Muscle of leg (tissue), 11 donors: ENCODE measurements around the gene ZC3H12D. TPM values are rescaled to one million over a fixed set of nuclear protein-coding genes. Genes with fewer than 3 reads are reported as not detected.

Experiments
- DNase-seq: peaks from one replicate; pipeline ENCODE4 v3.0.0; 2013
- H3K27ac ChIP-seq: one replicate; pipeline ENCODE4 v1.5.1; 2013; ENCODE audit warnings: mild to moderate bottlenecking, low read length, control low read depth
- H3K27me3 ChIP-seq: one replicate; pipeline ENCODE4 v1.6.1; 2013; ENCODE audit warnings: low read length; ENCODE audit not compliant: control insufficient read depth, insufficient read depth
- H3K36me3 ChIP-seq: one replicate; pipeline ENCODE4 v1.6.1; 2013; ENCODE audit warnings: low read length; ENCODE audit not compliant: control insufficient read depth, insufficient read depth
- H3K4me1 ChIP-seq: one replicate; pipeline ENCODE4 v1.6.1; 2013; ENCODE audit warnings: low read length; ENCODE audit not compliant: control insufficient read depth, insufficient read depth
- H3K4me3 ChIP-seq: one replicate; pipeline ENCODE4 v1.5.1; 2013; ENCODE audit warnings: low read length, control low read depth
- H3K9me3 ChIP-seq: replicated peaks from 2 replicates; pipeline ENCODE4 v1.6.1; 2013; ENCODE audit warnings: low read depth, low read length; ENCODE audit not compliant: control insufficient read depth
- WGBS: methylation state at CpG from one replicate; pipeline ENCODE4 v1.1.5; 2013; ENCODE audit warnings: missing lambda C conversion rate; ENCODE audit not compliant: insufficient coverage; 5-methylcytosine and 5-hydroxymethylcytosine counted together
- polyA plus RNA-seq, 8 donors: library from polyadenylated mRNA; unstranded; fragments of 120-200 nt; gene quantifications; one replicate each; pipeline versions ENCODE4 v1.2.1 to v1.2.3, GENCODE V29; 2013; ENCODE audit warnings: inconsistent platforms in 1 of 8, low replicate concordance in 1 of 8; ENCODE audit not compliant: insufficient read length in 8 of 8, insufficient read depth in 1 of 8
- total RNA-seq: library from RNA; stranded (reverse); fragments of 120-200 nt; gene quantifications from one replicate; pipeline ENCODE4 v1.2.4, GENCODE V29; 2013

Gene ZC3H12D
- total and polyA plus RNA-seq, 9 donors = 0.11 to 0.75 (median 0.24) TPM

DNA sequence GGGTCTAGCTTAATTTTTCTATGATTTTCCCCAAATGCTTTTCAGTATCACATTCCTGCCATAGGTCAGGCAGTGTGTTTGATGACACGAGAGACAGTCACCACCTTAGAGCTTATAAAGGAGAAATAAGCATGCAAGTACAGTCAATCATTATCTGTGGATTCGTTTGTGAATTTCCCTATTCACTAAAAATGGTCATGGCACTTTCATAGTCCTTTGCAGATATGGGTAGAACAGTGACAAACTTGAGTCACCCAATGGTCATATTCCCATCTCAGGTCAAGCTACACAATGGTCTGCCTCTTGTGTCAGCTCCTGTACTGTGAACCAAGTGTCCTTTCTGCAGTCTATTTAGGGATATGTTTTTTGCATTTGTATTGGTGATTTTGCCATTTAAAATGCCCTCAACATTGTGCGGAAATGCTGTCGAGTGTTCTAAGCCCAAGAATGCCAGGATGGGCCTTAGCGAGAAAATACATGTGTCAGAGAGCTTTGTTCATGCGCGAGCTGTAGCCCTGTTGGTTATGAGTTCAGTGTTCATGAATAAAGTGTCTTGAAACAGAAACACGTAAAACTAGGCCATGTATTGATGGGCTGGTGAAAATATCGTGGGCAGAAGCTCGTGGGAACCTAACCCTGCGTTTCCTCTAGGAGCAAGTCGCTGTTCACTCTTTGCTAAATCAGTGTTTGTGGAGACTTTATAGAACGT lies 65.0 kb downstream of the ZC3H12D start:
- H3K4me1 ChIP-seq = peaks cover 3% of the 10 kb centered on the region
- WGBS = 90% methylated on average over 7 of the region's 13 CpGs
- peaks cover 7% of the 10 kb centered on the region for H3K9me3 ChIP-seq

DNA sequence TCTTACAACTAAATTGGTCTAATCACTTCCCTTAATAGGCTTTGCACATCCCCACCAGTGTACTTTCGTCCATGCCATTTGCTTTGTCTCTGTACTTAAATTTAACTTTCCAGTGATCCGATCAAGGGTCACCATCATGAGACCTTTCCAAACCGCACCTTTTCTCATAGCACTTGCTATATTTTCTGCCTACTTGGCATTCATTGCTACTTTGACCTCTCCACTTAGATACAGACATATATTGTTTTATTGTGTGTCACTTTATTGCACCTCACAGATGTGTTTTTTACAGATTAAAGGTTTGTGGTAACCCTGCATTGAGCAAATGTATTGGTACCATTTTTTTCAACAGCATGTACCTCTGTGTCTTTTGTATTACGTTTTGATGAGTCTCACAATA lies 70.0 kb downstream of the ZC3H12D start:
- H3K27ac ChIP-seq = no peak overlapping the region
- WGBS = 100% methylated on average over 2 of the region's 4 CpGs
- DNase-seq = no peak
- H3K27me3 ChIP-seq = no peaks in the 10 kb centered on the region
- peaks cover 7% of the 10 kb centered on the region for H3K36me3 ChIP-seq
- H3K9me3 ChIP-seq = peaks cover 7% of the 10 kb centered on the region
- H3K4me3 ChIP-seq = no peak overlapping the region
- H3K4me1 ChIP-seq = no peaks in the 10 kb centered on the region

More for the DNA sequence above, 65.0 kb downstream of the ZC3H12D start:
- no peak for DNase-seq
- Histone ChIP-seq H3K4me3 (no peak overlapping the region), H3K36me3 (no peaks in the 10 kb centered on the region), H3K27ac (no peak overlapping the region), H3K27me3 (no peaks in the 10 kb centered on the region)

DNA sequence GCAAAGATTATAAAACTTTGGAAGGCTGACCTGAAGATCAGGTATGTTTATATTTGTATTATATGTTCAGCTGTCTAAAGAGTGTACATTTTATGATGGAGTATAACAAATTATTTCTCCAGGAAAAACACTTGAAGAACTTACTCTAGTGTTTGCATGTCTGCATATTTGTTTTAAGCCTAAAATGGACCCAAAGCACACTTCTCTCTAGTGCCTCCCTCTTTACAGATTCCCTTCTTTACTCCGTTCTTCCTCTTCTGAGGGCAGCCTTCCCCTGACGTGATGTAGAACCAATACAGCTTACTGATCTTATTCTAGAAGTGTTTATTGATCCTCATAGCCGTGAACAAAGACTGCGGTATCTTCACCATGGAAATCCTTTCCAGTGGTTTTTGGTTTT lies 70.8 kb downstream of the ZC3H12D start:
- Histone ChIP-seq H3K4me1 (no peaks in the 10 kb centered on the region), H3K27me3 (no peaks in the 10 kb centered on the region), H3K4me3 (no peak overlapping the region), H3K9me3 (peaks cover 7% of the 10 kb centered on the region), H3K27ac (no peak overlapping the region), H3K36me3 (peaks cover 14% of the 10 kb centered on the region)
- no peak for DNase-seq
- 100% methylated on average over 1 of the region's 4 CpGs for WGBS

DNA sequence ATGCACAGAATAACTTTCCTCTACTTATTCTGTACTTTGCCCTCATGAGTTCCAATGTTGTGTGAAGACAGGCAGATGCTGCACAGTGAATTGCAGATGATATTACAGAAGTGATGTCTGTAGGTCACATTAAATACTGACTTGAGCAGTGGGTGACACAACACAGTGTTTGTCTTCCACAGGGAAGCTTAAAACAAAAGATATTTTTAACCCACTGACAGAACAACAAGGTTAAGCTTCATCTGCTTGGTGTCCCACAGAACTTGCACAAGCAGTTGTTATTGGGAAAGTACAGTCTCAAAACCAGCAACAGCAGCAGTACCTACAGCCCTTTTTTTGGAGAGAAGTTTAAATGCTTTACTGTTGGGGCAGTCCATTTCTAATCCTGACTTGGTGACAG lies 74.3 kb downstream of the ZC3H12D start:
- H3K4me1 ChIP-seq = no peaks in the 10 kb centered on the region
- H3K36me3 ChIP-seq = peaks cover 14% of the 10 kb centered on the region
- DNase-seq = no peak
- H3K27ac ChIP-seq = no peak overlapping the region
- no peak overlapping the region for H3K4me3 ChIP-seq
- no peaks in the 10 kb centered on the region for H3K9me3 ChIP-seq
- no peaks in the 10 kb centered on the region for H3K27me3 ChIP-seq

DNA sequence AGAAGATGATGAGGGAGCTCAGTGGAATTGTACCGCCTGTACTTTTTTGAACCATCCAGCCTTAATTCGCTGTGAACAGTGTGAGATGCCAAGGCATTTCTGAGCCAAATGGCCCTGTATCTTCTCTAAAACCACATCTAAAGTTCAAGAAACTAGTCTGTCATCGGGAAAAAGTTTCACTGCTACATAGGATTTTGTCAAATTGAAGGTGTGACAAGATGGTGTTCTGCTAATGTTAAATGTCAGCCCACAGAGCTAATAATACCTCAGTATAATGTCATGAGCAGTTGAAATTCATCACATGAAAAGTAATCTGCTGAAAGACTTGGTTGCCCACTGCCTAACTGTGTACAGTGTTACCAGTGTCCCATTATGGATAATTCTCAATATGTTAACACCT lies 75.2 kb downstream of the ZC3H12D start:
- Histone ChIP-seq H3K27me3 (no peaks in the 10 kb centered on the region), H3K27ac (no peak overlapping the region)
- no peak for DNase-seq

DNA sequence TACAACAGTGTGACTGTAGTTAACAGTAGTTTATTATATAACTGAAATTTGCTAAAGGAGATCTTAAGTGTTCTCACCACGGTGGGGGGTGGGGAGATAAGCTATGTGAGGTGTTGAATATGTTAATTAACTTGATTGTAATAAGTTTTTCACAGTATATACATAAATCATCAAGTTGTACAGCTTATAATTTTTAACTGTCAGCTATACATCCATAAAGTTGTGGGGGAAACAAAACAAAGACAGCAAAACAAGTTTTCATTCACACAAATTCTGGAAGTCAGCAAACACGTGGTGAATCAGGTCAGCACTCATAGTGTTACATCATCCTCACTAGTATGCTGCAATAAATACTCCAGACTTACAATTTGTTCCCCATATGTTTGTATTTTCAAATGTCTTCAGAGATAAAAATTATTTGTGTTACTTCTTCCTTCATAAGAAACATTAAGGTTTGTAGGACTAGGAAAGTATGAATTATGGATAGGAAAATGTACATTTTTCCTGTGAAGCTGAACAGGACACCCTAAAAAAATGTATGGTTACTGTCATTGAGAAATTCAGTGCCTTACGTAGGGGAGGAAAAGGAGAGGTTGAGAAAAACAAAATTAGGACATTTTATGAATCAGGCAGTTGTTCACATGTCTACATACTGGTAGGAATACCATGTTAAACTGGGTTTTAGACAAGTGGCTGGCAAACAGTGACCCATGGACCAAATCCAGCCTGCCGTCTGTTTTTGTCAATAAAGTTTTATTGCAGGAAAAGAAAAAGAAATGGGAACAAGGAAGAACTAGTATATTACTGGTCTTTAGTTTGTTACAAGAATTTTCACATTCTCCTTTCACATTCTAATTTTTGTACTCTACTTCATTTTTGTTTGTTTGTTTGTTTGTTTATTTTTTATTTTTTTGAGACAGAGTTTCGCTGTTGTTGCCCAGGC lies 78.7 kb downstream of the ZC3H12D start:
- Histone ChIP-seq H3K27ac (no peak overlapping the region), H3K27me3 (no peaks in the 10 kb centered on the region), H3K4me3 (no peak overlapping the region), H3K9me3 (no peaks in the 10 kb centered on the region), H3K36me3 (peaks cover 22% of the 10 kb centered on the region), H3K4me1 (no peaks in the 10 kb centered on the region)
- peak; percentile 21 for DNase-seq
- WGBS = 90% methylated on average over 2 of the region's 5 CpGs

More for the DNA sequence above, 75.2 kb downstream of the ZC3H12D start:
- Histone ChIP-seq H3K4me3 (no peak overlapping the region), H3K36me3 (peaks cover 14% of the 10 kb centered on the region), H3K4me1 (no peaks in the 10 kb centered on the region), H3K9me3 (no peaks in the 10 kb centered on the region)
- WGBS = no CpG with 5 or more reads among the region's 3 CpGs

DNA sequence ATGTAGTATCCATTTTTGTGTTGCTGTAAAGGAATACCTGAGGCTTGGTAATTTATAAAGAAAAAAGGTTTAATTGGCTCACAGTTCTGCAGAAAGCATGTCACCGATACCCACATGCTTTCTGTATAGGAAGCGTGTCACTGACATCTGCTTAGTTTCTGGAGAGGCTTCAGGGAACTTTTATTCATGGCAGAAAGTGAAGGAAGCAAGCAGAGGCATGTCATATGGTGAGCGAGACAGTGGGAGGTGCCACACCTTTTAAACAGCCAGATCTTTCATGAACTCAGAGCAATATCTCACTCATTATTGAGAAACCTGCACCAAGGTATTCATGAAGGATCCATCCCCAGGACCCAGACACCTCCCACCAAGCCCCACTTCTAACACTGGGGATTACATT lies 81.3 kb downstream of the ZC3H12D start:
- H3K9me3 ChIP-seq = no peaks in the 10 kb centered on the region
- H3K27me3 ChIP-seq = no peaks in the 10 kb centered on the region
- H3K4me3 ChIP-seq = no peak overlapping the region
- H3K27ac ChIP-seq = no peak overlapping the region
- peaks cover 15% of the 10 kb centered on the region for H3K36me3 ChIP-seq
- DNase-seq = no peak
- 100% methylated on average over 2 of the region's 3 CpGs for WGBS
- no peaks in the 10 kb centered on the region for H3K4me1 ChIP-seq

DNA sequence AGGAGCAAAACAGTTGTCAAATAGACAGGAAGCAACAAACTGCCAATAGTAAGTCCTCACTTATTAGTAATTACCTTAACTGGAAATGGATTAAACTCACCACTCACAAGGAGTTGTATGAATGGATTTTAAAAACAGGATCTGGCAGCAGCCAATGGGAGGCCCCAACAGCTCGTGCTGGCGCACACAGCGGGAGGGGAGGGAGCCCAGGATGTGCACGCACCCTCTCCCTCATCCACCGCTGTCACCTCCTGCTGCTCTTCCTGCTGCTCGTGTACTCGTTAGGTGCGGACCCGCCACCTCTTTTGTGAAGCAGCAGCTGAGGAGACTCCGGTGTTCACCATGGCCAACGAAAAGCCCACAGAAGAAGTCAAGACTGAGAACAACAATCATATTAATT lies 84.8 kb downstream of the ZC3H12D start, which contains the start of gene SUMO4:
TSS of gene SUMO4 (plus strand) at position 213 of the 400 bp plus-strand sequence. CDS start at position 343, 130 bp downstream.
- Histone ChIP-seq H3K27me3 (no peaks in the 10 kb centered on the region), H3K4me3 (no peak within 1 kb of the TSS), H3K36me3 (peaks cover 18% of the 10 kb centered on the region), H3K4me1 (no peaks in the 10 kb centered on the region), H3K9me3 (no peaks in the 10 kb centered on the region), H3K27ac (no peak within 1 kb of the TSS)
- 96% methylated on average over 6 of the region's 11 CpGs for WGBS
- DNase-seq = no peak

DNA sequence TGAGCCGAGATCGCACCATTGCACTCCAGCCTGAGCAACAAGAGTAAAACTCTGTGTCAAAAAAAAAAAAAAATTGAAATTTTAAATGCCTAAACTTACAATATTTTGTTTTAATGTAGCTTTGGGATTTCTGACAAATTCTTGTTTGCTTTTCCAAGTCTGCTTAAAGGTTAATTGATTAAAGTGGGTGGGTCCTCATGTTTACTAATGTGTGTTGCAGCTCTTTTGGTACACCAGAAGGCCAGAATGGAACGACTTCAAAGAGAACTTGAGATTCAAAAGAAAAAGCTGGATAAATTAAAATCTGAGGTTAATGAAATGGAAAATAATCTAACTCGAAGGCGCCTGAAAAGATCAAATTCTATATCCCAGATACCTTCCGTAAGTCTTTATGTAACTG lies 87.4 kb downstream of the ZC3H12D start:
- H3K4me3 ChIP-seq = no peak overlapping the region
- WGBS = 100% methylated on average over 1 of the region's 6 CpGs
- no peak for DNase-seq
- no peak overlapping the region for H3K27ac ChIP-seq
- H3K36me3 ChIP-seq = peaks cover 10% of the 10 kb centered on the region
- no peaks in the 10 kb centered on the region for H3K9me3 ChIP-seq
- H3K4me1 ChIP-seq = no peaks in the 10 kb centered on the region
- H3K27me3 ChIP-seq = no peaks in the 10 kb centered on the region
